ENCODE results near the gene ADAMTSL4.

ADAMTSL4 gene

DNA sequence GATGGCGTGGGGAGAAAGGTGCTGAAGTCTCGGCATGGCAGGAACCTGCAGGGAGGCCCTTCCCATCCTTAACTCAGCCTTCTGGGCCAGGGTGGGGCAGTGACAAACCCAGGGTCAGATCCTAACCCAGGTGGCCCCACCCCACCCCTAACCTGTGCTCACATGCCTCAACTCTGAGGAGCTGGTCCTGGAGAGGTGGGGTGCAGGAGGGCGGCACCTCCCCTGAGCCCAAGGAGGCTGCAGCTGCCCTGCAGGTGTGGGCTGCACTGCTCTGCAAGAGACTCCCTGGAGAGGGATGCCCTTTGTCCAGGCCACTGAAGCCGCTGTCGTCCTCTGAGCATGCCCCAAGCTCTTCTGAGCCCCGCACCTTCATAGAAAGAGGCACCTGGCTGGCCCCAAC is 15.2 kb upstream of the ADAMTSL4 start:
- no peak for DNase-seq (ENCODE audit: low read depth, low spot score)

DNA sequence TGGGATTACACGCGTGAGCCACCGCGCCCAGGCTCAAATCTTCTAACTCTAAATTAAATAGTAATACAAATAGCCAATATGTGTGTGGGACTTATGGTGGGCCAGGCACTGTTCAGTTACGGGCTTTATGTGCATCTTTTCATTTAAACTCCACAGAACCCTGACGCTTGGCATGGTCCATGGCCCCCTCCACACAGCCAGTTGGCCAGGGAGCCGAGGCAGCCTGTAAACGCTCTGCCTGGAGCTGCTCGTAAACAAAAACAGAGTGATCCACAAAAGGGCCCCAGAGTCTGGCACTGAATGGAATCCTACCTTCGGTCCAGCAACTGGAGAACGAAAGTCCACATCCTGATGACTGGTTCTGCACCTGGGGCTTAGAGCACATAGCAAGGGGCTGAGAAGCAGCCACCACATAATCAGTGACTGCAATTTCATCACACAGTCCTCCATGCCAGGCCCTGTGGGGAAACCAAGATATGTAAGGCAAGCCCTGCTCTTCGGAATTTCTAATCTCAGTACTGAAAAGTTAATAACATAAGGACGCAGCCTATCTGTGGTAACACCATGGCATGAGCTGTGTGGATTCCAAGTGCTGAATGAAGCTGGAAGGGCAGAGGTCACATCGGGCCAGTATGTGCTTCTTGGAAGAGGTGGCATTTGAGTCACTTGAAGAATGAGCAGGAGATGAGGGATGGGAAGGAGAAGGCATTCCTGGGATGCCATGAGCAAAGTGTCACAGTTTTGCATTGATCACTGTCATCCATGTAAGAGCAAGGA is 13.5 kb upstream of the ADAMTSL4 start:
- no peak for DNase-seq (ENCODE audit: low read depth, low spot score)

DNA sequence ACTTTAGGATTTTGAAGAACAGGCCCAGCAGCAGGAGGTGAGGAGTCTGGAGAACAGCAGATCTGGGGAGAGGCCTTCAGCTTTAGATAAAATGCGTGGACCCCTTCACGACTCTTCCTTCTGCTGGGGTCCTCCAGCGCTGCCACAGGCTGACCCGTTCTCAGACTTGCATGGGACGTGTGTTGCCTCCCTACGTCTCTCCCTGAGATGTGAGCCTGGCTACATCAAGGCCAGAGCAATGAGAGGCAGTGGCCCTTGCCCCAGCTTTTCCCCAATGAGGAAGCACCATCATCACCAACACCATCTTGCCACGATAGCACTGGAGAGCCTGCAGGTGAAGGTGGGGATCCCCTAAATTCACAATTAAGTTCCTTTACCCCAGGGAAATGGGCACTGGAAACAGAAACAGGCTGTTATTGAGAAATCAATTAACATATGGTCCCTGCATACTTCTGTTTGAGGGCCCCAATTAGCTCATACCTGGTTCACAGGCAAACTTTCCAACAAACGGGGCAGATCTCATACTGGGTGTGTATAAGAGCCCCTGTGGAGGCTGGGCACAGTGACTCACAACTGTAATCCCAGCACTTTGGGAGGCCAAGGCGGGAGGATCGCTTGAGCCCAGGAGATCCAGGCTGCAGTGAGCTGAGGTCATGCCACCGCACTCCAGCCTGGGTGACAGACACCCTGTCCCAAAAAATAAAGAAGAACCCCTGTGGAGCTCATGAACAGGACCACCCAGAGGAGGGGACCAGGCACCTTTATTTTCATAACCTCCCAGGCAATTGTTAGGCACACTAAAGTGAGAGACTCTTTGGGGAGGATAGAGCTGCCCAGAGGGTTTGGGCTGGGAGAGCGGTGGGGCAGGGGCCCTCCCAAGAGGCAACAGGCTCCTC is 12.1 kb upstream of the ADAMTSL4 start:
- DNase-seq (ENCODE audit: low read depth, low spot score), result no peak

DNA sequence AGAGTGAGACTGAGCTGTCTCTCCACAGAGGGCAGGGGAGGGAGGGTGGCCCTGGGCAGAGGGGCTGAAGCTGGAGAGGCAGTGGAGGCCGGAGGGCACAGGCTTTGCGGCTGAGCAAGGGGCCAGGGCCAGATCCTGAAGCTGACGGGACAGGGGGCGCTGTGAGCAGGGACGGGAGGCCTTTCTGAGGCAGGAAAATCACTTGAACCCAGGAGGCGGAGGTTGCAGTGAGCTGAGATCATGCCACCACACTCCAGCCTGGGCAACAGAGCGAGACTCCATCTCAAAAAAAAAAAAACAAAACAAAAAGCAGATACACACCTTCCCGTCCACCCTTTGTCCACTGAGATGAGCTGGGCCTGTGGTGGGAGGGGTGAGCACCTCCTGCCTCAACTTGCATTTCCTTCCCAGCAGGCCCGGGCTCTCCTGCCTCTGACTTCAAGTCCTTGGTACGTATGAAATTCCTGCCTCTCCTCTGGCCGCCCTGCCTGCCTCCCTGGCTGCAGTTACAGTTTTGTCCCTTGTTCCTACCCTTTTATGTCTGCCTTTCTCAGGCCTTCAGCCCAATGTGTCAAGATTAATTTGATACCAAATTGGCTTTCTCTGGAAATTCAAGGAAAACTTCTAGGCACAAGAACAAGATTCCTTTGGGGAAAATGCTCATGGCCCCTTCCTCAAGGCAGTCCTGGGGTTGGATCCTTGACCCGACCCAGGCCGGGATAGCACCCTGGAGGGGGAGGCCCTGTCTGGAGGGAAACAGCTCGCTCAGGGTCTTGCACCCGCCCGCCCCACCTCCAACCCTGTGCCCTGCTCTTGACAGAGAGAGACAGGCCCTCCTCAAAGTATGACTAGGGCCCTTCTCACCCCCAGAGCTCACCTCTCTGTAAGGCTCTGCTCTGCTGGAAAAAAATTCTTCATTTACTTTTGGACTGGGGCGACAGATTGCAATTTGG is 11.2 kb upstream of the ADAMTSL4 start:
- DNase-seq (ENCODE audit: low read depth, low spot score), result no peak

DNA sequence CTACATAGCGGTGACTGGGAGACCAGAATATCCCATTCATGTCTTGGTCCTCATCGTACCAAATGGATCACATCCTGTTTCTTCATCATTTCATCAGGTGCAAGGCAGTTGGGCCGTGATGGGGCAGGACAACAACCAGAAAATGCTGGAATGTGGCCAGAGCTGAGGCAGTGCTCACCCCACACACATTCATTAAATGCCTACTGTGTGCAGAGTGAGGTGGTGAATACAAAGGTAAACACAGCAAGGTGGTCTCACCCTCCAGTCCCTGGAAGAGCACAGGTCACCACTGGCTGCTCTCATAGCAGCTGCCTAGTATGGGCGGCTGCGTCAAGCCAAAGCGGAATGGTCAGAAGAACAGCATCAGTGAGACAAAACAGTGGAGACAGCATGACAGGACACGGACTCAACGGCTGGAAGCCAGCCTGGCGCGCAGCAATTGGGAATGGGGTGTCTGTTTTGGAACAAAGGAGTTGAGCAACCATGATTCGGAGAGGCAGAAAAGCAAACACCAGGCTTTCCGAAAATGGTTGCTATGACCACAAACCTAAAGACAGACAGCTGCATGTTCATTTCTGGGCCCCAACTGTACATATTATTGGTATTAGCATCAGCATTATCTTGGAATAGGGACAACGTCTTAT is 5.6 kb upstream of the ADAMTSL4 start:
- DNase-seq (ENCODE audit: low read depth, low spot score), result no peak

DNA sequence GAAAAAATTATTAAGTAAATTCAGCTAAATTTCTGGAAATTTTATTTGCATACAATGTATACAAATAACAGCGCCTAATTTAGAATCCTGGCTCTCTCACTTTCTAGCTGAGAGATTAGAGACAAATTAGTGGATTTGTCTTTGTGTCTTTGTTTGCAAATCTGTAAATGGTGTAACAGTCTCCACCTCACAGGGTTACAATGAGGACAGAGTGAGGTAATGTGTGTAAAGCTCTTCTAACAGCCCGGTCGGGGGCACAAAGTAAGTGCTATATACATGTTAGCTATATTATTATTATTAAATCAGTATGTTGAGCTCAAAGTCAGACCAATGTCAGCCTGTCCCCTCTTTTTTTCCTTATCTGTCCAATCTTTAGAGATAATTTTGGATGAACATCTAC is 5.0 kb upstream of the ADAMTSL4 start:
- no peak for DNase-seq (ENCODE audit: low read depth, low spot score)

DNA sequence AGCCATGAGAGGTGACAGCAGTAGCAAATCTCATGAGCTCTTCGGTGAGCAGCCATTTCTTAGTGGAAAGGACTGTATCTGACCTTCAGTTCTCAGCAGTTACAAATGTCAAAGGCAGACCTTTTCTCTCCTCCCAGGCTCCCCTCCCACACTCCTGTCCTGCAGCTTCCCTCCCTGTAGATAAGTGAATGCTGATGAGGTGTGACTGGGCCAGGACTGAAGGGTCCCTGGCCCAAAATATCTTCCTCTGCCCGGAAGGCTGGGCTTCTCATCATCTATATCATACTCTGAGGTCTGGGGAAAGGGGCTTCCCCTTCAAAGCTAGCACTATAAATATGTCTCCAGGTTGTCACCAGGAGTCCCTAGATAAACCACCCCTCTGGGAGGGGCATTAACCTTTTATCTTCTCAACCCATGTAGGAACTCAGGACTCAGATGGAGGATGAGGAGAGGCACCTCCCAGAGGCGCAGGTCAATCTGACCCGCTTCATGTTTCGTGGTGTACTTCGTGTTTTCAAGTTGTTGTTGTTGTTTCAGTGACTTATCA is 3.6 kb upstream of the ADAMTSL4 start:
- DNase-seq (ENCODE audit: low read depth, low spot score), result no peak

DNA sequence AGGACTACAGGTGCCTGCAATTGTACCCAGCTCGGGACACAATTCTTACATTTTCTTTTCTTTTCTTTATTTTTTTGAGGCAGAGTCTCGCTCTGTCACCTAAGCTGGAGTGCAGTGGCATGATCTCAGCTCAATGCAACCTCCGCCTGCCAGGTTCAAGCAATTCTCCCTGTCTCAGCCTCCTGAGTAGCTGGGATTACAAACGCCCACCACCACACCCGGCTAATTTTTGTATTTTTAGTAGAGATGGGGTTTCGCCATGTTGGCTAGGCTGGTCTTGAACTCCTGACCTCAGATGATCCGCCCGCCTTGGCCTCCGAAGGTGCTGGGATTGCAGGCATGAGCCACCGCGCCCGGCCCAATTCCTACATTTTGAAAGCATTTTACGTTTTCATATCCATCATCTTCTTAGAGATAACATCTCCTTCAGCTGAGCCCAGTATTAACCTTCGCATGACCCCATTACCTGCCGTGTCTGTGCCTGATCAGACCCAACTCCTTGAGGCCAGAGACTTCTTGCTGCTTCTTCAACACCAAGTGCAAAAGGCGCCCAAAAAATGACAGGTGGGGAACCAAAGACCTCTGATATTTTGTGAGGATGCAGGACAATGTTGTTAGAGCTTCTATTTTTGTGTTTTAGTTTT is 2.8 kb upstream of the ADAMTSL4 start:
- DNase-seq (ENCODE audit: low read depth, low spot score), result no peak

DNA sequence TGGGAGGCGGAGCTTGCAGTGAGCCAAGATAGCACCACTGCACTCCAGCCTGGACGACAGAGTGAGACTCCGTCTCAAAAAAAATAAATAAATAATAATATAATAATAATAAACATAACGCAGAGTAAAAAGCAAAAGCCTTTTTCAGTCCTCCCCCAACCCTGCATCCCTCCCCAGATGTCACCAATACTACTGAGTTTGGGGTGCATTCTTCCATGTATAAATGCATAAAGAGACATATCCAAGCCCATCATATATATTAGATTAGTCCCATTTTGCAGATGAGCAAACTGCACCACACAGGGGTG is 930 bp upstream of the ADAMTSL4 start:
- DNase-seq (ENCODE audit: low read depth, low spot score), result no peak

DNA sequence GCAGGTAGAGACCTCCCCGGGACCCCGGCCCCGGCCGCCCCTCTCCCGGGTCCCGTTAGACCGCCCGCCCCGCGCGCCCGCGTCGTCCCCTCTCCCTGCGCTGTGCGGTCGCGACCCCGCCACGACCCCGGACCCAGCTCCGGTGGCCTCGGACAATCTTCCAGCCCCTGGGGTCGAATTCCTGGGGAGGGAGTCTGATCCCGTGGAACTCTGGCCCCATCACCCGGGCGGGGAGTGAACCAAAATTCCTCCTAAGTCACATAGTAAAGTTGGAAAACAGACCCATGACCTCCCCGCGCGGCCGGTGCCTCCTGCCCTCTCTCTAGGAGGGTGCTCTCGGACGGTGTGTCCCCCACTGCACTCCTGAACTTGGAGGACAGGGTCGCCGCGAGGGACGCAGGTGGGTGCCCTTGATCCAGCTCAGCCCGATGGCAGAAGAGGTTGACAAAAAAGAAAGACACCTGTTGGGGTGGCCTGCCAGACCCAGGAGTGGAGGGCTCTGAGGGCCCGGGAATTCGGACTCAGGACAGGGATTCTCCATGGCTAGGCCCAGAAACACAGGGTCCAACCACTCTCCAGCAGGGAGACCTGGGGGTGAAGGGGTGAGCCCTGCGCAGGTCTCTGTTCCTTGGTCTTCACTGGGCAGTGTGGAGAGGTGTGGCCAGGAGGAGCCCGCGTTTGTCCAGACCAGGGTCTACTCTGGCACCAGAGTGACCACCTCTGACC is 451 bp downstream of the ADAMTSL4 start:
- no peak for DNase-seq (ENCODE audit: low read depth, low spot score)

DNA sequence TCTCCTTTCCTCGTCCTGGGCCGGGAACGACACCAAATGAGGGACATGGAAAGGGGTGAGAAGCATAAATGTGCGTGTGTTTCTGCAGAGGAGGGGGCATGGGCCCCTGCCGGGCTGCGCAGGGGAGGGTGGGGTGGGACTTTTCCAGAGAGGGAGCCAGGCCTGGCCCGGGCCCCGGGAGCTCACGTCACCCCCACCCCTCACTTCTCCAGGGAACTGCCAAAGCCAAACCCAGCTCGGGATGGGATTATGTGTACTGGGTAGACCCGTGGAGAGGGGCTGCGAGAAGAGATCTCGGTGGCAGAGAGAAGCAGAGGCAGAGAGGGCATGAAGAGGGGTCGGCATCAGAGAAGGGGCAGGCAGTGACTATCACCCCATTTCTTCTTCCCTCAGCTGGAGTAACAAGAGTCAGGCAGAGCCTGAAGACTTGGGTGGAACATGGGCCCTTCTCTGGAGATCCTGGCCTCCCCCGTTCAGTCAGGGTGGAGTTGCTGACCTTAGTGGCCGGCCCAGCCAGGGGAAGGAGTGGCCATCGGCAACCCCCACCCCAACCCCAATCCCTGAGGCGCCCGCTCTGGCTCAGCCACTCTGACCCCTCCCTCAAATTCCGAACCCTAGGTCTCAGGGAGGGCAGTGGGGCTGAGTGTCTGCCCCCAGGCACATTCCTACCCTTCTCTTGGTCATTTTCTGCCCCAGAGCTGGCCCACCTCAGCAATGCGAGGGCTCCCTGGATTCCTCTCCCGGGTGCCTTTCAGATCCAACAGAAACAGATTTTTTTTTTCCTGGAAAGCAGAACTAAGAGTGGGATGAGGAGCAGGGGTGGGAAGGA is 1.2 kb downstream of the ADAMTSL4 start:
- DNase-seq (ENCODE audit: low read depth, low spot score), result no peak

DNA sequence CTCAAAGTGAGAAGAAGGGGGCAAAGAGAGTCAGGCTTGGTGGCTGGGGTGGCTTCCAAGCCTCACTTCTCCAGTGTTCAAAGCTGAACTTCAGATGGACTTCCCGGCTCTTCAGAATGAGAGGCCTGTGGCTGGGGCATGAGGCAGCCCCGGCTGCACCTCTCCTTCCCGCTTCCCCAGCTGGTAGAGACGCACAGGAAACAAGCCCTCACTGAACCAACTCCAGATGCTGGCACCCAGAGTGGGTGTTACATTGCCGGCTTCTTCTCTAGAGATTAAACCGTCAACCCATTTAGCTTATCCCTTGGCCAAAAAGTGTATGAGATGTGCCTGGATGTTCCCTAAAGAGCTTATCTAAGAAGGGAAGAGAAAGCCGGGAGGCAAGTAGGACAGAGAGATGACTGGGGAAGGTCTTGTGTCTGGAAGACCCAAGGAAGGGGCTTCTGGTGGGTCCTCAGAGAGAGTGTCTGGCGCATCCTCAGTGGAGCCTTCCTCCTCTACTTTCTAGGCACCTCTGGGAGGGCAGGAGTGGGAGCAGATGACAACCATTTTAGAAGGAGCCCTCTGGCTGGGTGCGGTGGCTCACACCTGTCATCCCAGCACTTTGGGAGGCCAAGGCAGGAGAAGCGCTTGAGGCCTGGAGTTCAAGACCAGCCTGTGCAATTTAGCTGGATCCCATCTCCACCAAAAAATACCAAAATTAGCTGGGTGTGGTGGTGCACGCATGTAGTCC is 2.0 kb downstream of the ADAMTSL4 start:
- no peak for DNase-seq (ENCODE audit: low read depth, low spot score)

DNA sequence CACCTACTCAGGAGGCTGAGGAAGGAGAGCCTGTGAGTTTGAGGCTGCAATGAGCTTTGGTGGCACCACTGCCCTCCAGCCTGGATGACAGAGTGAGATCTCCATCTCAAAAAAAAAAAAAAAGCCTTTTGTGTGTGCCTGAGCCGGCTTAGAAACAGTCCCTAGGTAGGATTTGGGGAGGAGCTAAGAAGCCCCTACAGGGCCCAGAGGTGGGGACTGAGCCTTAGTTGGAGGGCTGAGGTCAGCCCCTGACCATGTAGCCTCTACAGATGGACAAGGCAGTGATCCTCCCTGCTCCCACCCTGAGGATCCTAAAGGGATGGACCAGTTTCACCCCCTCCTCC is 2.5 kb downstream of the ADAMTSL4 start:
- no peak for DNase-seq (ENCODE audit: low read depth, low spot score)

DNA sequence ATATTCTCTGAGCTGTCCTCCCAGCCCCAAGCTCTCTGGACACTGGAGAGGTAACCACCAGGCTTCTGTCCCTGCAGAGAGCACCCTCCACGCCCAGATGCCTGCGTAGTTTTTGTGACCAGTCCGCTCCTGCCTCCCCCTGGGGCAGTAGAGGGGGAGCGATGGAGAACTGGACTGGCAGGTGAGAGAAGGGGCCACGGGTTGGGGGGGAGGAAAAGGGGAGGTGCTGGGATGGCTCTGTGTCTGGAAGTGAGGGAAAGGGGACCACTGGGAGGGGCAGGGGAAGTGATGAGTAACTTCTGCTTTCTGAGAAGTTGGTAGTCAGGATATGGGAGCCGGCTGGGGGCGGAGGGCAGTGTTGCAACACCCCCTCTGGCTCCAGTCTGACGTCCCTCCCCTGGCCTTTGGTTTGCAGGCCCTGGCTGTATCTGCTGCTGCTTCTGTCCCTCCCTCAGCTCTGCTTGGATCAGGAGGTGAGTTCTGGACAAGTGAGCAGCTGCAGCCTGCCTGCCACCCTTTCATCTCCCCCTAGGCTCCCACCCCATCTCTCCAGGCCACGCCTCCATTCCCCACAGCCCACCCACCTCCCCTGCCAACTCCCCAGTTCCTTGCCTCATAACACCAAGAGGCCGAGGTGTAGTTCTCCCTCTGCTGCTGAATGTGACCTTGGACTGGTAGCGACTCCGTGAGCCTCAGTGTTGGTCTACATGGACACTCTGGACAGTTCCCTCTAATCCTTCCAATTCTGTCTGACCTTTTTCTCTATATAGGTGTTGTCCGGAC is 3.1 kb downstream of the ADAMTSL4 start:
- no peak for DNase-seq (ENCODE audit: low read depth, low spot score)

DNA sequence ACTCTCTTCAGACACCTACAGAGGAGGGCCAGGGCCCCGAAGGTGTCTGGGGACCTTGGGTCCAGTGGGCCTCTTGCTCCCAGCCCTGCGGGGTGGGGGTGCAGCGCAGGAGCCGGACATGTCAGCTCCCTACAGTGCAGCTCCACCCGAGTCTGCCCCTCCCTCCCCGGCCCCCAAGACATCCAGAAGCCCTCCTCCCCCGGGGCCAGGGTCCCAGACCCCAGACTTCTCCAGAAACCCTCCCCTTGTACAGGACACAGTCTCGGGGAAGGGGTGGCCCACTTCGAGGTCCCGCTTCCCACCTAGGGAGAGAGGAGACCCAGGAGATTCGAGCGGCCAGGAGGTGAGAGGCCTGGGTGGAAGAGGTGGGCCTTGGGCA is 3.7 kb downstream of the ADAMTSL4 start:
- DNase-seq (ENCODE audit: low read depth, low spot score), result no peak

DNA sequence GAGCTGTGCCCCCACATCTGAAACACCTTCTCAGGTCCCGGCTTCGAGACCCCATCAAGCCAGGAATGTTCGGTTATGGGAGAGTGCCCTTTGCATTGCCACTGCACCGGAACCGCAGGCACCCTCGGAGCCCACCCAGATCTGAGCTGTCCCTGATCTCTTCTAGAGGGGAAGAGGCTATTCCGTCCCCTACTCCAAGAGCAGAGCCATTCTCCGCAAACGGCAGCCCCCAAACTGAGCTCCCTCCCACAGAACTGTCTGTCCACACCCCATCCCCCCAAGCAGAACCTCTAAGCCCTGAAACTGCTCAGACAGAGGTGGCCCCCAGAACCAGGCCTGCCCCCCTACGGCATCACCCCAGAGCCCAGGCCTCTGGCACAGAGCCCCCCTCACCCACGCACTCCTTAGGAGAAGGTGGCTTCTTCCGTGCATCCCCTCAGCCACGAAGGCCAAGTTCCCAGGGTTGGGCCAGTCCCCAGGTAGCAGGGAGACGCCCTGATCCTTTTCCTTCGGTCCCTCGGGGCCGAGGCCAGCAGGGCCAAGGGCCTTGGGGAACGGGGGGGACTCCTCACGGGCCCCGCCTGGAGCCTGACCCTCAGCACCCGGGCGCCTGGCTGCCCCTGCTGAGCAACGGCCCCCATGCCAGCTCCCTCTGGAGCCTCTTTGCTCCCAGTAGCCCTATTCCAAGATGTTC is 4.3 kb downstream of the ADAMTSL4 start:
- no peak for DNase-seq (ENCODE audit: low read depth, low spot score)

DNA sequence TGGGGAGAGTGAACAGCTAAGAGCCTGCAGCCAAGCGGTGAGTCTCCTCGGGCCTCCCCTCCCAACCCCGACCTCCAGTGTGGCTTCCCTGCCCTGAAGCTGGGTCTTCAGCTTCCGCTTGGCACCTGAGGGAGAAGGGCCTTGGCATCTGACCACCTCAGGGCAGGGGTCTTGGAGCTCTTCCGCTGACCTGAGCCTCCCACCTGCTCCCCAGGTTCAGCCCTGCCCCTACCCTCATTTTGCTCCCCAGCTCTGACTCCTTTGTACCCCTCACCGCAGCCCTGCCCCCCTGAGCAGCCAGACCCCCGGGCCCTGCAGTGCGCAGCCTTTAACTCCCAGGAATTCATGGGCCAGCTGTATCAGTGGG is 4.9 kb downstream of the ADAMTSL4 start:
- no peak for DNase-seq (ENCODE audit: low read depth, low spot score)

Measured in smooth muscle cell of the brain vasculature (primary cell).